ENCODE results near the gene TMEM179.

- TF ChIP-seq CTCF (IDR thresholded peaks at IDR 0.05 in 4 of 5, conservative IDR thresholded peaks at IDR 0.05 in 1 of 5) = no peak
- TF ChIP-seq POLR2A (IDR thresholded peaks at IDR 0.05) = no peak
These were observed 49.8 kb downstream of the TMEM179 start for GRCh38 chr14:104554608-104555429.
